GM12873 (cell line): ENCODE measurements around the gene TPRG1.

ENCODE experiments used
- CTCF ChIP-seq: IDR thresholded peaks from 2 replicates; pipeline ENCODE4 v1.5.1; 2012; ENCODE audit warnings: low read depth, mild to moderate bottlenecking, moderate library complexity, low read length, control low read depth; ENCODE audit not compliant: insufficient read depth; ENCODE audit errors: missing control alignments

TPRG1 gene

GRCh38 chr3:189361103-189361835, 189.5 kb downstream of the TPRG1 start:
- TF ChIP-seq CTCF: no peak

- no peak for TF ChIP-seq CTCF
Observed at GRCh38 chr3:189363590-189364255, 192.0 kb downstream of the TPRG1 start.

DNA sequence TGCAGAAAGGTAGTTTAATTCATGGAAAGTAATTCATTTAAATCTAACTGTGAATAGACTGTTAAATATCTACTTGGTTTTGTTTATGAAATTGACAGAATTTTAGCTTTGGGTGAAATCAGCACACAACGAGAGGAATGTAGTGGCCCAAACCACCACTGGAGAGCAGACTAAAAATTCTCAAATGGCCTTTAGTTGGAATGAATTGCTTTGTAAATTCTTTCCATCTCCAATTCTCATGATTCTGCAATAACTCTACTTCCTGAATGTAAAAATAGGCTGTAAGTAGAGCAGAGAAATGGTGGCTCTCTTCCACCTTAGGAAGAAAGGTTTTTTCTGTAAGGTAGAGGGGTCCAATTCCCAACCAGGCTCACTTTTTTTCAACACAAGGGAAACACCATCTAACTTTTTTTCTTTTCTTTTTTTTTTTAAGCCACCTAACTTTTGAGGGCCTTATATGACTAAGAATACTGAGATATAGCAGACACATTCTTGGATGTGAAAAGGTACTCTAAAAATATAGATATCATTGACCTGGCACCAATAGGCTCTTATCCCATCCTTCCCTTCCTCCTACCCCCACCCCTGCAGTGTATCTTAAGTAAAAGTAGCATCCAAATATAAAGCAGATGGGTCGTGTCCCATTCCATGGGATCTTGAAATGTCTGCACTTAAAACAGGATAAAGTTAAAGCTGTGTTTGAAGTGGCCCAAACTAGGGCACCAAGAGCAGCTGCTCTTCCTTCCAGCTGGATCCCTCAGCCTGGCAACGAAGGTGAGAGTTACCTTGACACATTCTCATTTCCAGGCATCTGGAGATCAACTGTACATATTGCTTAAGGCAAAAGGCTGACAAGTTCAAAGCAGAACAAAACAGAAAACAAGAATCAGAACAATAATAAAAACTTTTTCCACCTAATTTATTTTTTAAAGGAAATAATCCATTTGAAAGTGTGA, 194.1 kb downstream of the TPRG1 start:
- no peak for TF ChIP-seq CTCF

- no peak for TF ChIP-seq CTCF
Observed at GRCh38 chr3:189368384-189368783, 196.6 kb downstream of the TPRG1 start.

DNA sequence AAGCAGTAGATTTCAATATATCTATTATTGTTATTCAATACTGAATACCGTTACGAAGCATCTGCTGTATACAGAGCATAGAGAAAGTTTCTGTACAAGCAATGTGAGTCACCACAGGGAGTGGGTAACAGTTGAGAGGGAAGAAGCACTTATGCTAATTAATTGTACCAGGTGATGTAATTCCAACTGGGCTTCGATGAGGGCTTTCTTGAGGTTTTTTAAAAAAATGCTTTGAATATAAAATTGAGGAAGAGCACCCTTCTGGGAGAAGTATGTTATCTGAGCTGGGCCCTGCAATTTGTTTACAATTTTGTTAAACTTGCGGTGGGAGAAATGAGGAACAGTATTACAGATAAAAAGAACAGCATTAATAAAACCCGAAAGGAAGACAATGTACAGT, 197.9 kb downstream of the TPRG1 start:
- TF ChIP-seq CTCF: no peak

DNA sequence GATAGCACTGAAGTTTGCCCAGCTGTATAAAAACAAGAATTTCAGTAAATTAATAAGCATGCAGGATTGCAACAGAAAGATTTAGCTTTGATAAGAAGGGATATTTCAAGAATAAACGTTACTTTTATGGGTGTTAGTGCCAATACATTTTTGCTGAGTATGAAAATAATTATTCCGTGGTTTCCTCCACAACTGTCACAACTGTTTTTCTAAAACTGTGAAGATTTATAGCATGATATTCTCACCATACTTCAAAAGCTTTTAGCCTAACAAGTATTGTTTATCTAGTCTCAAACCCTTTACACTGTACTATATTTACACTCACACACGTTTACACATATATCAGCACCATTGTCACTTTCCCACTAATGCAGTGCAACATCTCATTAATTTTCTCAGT, 200.5 kb downstream of the TPRG1 start:
- TF ChIP-seq CTCF: no peak
